ENCODE results near the gene NR1I3. TPM values are rescaled to one million over a fixed set of nuclear protein-coding genes. Genes with fewer than 3 reads are reported as not detected.

Gene NR1I3
- total RNA-seq, 4 donors from 2014 or later: 1.2 TPM; not detected in 3

DNA sequence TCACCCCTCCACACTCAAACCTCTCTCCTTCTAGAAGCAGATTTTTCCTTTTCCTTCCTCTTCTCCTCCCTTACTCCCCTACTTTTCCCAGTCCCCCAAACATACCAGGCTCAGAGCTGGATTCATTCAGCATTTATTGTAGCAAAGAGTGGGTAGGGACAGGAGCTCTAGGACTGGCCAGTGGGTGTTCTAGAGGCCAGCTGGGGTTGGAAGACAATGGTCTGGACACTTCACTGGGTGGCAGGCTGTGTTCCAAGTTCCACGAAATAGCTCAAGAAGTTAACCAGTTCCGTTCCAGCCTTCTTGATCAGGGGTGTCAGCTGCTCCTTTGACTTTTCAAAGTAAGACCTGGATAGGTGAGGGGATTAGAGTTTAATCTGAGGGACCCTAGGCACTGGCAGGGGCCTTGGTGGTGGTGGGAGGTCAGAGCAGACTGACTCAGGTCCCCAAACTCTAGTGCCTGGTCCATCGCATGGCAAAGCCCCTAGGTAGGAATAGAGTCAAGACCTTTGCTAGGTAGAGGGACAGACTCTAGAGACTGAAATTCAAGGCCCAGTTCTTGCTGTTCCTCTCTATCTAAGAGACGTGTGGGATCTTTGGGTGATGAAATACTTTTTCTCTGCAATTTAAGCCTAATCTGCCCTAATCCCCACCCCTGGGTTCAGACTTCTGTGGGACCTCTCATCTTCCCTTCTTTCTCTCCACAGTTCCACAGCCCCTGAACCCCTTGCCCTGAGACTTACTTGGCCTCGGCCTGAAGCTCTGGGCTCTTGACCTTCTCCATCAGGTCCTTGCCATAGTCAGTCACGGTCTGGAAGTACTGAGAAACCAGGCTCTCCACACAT, 15.6 kb downstream of the NR1I3 start:
- Histone ChIP-seq H3K4me3 (no peak overlapping the region), H3K27me3 (no peaks in the 10 kb centered on the region), H3K27ac (no peak overlapping the region), H3K36me3 (no peaks in the 10 kb centered on the region), H3K4me1 (peaks cover 19% of the 10 kb centered on the region), H3K9me3 (no peaks in the 10 kb centered on the region)
- DNase-seq (ENCODE audit: low spot score in 2 of 2): no peak
- WGBS: 75% methylated on average over 6 of the region's 6 CpGs
- TF ChIP-seq EP300 (IDR thresholded peaks at IDR 0.05) (no peak), POLR2A (IDR thresholded peaks at IDR 0.05) (no peak), POLR2AphosphoS5 (IDR thresholded peaks at IDR 0.05) (no peak)
- TF ChIP-seq, protein P1, sequence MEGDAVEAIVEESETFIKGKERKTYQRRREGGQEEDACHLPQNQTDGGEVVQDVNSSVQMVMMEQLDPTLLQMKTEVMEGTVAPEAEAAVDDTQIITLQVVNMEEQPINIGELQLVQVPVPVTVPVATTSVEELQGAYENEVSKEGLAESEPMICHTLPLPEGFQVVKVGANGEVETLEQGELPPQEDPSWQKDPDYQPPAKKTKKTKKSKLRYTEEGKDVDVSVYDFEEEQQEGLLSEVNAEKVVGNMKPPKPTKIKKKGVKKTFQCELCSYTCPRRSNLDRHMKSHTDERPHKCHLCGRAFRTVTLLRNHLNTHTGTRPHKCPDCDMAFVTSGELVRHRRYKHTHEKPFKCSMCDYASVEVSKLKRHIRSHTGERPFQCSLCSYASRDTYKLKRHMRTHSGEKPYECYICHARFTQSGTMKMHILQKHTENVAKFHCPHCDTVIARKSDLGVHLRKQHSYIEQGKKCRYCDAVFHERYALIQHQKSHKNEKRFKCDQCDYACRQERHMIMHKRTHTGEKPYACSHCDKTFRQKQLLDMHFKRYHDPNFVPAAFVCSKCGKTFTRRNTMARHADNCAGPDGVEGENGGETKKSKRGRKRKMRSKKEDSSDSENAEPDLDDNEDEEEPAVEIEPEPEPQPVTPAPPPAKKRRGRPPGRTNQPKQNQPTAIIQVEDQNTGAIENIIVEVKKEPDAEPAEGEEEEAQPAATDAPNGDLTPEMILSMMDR (IDR thresholded peaks at IDR 0.05): no peak

DNA sequence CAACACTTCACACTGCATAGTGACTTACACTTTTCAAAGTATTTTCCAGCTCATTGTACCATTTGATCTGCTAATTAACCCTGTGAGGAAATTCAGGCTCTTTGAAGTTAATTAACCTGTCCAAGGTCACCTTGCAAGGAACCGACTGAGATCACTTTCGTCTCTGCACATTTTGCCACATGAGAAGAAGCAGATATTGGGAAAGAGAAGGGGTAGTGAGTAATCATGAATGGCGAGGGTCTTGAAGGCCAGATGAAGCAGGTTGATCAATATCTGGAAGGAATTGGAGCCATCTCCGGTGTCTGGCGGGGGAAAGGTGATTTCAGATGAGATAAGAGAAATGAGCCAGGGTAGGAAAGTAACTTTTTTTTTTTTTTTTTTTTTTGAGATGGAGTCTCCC, 18.0 kb downstream of the NR1I3 start:
- Histone ChIP-seq H3K4me3 (no peak overlapping the region), H3K4me1 (peaks cover 1% of the 10 kb centered on the region), H3K27ac (no peak overlapping the region), H3K9me3 (no peaks in the 10 kb centered on the region), H3K27me3 (no peaks in the 10 kb centered on the region), H3K36me3 (peaks cover 4% of the 10 kb centered on the region)
- TF ChIP-seq POLR2A (IDR thresholded peaks at IDR 0.05): no peak
- TF ChIP-seq POLR2AphosphoS5 (IDR thresholded peaks at IDR 0.05): no peak
- TF ChIP-seq, protein P1 (IDR thresholded peaks at IDR 0.05): no peak
- no peak for TF ChIP-seq EP300 (IDR thresholded peaks at IDR 0.05)
- no peak for DNase-seq (ENCODE audit: low spot score in 2 of 2)
- WGBS: 81% methylated on average over 5 of the region's 5 CpGs

DNA sequence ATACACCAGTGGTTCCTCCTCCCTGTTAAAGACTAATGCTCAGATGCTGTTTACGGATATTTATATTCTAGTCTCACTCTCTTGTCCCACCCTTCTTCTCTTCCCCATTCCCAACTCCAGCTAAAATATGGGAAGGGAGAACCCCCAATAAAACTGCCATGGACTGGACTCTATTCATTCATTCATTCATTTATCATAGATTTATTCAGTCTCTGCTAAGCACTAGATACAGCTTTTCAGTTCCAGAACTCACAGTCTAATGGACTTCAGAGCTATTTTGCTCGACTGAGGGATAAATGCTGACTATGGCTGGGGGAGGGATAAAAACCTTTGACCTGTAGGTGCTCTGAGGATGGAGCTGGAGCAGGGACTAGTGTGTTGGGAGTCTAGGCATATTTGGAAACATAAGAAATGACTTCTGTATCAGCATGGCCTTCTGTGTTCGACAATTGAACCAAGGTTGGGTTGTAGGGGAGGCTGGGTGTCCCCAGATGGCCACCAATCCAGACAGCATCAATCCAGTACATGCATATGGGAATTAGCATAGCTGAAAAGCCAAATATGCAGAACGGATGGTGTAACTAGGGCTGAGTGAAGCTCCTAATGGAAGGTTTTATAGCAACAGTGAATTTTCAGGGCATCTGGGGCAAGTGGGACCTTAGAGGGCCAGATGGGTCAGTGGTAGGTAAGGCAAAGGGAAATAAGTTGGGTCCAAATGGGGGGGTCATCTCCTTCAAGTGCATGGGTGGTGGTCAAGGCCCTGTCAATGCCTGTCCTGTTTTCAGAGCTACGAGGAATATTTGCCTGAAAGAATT, 18.7 kb downstream of the NR1I3 start:
- H3K4me3 ChIP-seq: no peak overlapping the region
- H3K36me3 ChIP-seq: peaks cover 10% of the 10 kb centered on the region
- H3K9me3 ChIP-seq: no peaks in the 10 kb centered on the region
- no peaks in the 10 kb centered on the region for H3K27me3 ChIP-seq
- WGBS: 88% methylated on average over 5 of the region's 5 CpGs
- TF ChIP-seq POLR2A (IDR thresholded peaks at IDR 0.05) (no peak), EP300 (IDR thresholded peaks at IDR 0.05) (no peak), POLR2AphosphoS5 (IDR thresholded peaks at IDR 0.05) (no peak)
- TF ChIP-seq, protein P1 (IDR thresholded peaks at IDR 0.05): no peak
- no peaks in the 10 kb centered on the region for H3K4me1 ChIP-seq
- no peak overlapping the region for H3K27ac ChIP-seq
- DNase-seq (ENCODE audit: low spot score in 2 of 2): no peak

DNA sequence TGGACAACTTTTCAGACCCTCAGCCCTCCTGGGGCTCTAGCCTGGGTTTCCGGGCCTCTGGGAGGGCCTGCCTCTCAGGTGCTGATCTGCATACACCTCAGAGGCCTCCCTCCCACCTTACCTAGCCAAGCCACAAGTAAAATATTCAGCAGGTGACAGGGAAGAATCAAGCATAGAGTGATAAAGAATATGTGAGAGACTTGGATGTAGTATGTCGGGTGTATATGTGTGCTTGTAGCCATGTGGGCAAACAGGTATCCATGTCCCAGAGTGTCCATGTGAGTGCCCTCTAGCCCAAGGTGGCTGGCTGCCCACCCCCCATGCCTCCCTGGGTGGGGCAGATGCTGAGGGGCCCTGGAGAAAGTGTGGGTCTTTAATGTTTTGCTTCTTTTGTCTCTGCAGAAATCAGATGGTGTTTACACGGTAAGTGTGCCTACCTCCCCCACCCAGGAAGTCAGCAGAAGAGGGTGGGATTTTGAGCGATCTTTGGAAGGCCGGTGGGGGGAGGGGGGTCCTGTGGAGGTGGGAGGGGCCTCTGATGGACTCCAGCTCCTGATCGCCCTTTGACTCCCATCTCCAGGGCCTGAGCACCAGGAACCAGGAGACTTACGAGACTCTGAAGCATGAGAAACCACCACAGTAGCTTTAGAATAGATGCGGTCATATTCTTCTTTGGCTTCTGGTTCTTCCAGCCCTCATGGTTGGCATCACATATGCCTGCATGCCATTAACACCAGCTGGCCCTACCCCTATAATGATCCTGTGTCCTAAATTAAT, 19.5 kb downstream of the NR1I3 start:
- Histone ChIP-seq H3K4me1 (no peaks in the 10 kb centered on the region), H3K27me3 (no peaks in the 10 kb centered on the region), H3K27ac (no peak overlapping the region), H3K4me3 (peak overlapping the region; percentile 39), H3K36me3 (peaks cover 18% of the 10 kb centered on the region), H3K9me3 (no peaks in the 10 kb centered on the region)
- WGBS: 67% methylated on average over 8 of the region's 8 CpGs
- TF ChIP-seq EP300 (IDR thresholded peaks at IDR 0.05): no peak
- no peak for TF ChIP-seq POLR2AphosphoS5 (IDR thresholded peaks at IDR 0.05)
- TF ChIP-seq, protein P1 (IDR thresholded peaks at IDR 0.05): no peak
- TF ChIP-seq POLR2A (IDR thresholded peaks at IDR 0.05): no peak
- DNase-seq (ENCODE audit: low spot score in 2 of 2): no peak

Measured in suprapubic skin (tissue), 4 donors.